H1 (cell line): Measurements from ENCODE around the gene CD38. TPM values are rescaled to one million over a fixed set of nuclear protein-coding genes. Genes with fewer than 3 reads are reported as not detected.

ENCODE experiments used
- CTCF ChIA-PET: fragments of 300-600 bp; sonication (Branson Sonifier 250); formaldehyde crosslinking; loops from one replicate; lab custom pipeline; 2021; ENCODE audit not compliant: partially characterized antibody; lab: Charles Lee
- POLR2A ChIA-PET: fragments of 300-600 bp; sonication (Branson Sonifier 250); formaldehyde crosslinking; loops from one replicate; lab custom pipeline; 2021; ENCODE audit warnings: inconsistent platforms; ENCODE audit not compliant: partially characterized antibody; lab: Charles Lee
- DNase-seq, 2 experiments: peaks; one replicate each; pipeline versions ENCODE4 v3.0.0 to v3.0.0-alpha.2; 2010 to 2022; ENCODE audit warnings: low spot score in 2 of 2, low read depth in 1 of 2, mixed read lengths in 1 of 2
- FAIRE-seq: peaks from 2 replicates; lab custom pipeline; 2011; peaks lifted over from hg19 to GRCh38; lab: Jason Lieb, UNC
- H2AFZ ChIP-seq: 2 replicates; pipeline ENCODE4 v1.8.1; 2012; ENCODE audit warnings: low read length, inconsistent platforms
- H2AK5ac ChIP-seq: 2 replicates; pipeline ENCODE4 v1.6.1; 2013; ENCODE audit warnings: low read depth, low read length
- H2BK120ac ChIP-seq: replicated peaks from 2 replicates; pipeline ENCODE3; 2013; ENCODE audit warnings: low read depth, low read length, inconsistent platforms
- H2BK12ac ChIP-seq: 2 replicates; pipeline ENCODE4 v1.6.1; 2013; ENCODE audit warnings: low read depth, low read length
- H2BK15ac ChIP-seq: 2 replicates; pipeline ENCODE4 v1.6.1; 2013; ENCODE audit warnings: low read length
- H2BK20ac ChIP-seq: 2 replicates; pipeline ENCODE4 v1.6.1; 2013; ENCODE audit warnings: low read length
- H2BK5ac ChIP-seq: 2 replicates; pipeline ENCODE4 v1.6.1; 2013; ENCODE audit warnings: low read depth, low read length
- H3K14ac ChIP-seq: 2 replicates; pipeline ENCODE4 v1.6.1; 2013; ENCODE audit warnings: inconsistent platforms; ENCODE audit not compliant: insufficient read length
- H3K18ac ChIP-seq: 2 replicates; pipeline ENCODE4 v1.6.1; 2013; ENCODE audit warnings: low read length; ENCODE audit errors: extremely low read depth
- H3K23ac ChIP-seq: 2 replicates; pipeline ENCODE4 v1.6.1; 2013; ENCODE audit warnings: inconsistent platforms; ENCODE audit not compliant: insufficient read length
- H3K23me2 ChIP-seq: 2 replicates; pipeline ENCODE4 v1.6.1; 2013; ENCODE audit warnings: low read depth, low read length
- H3K27ac ChIP-seq: 2 replicates; pipeline ENCODE4 v1.6.1; 2011; ENCODE audit warnings: low read depth, low read length, inconsistent platforms
- H3K27me3 ChIP-seq, 4 experiments: replicated peaks in 1 of 4; 1 replicate in 1 of 4; 2 replicates in 3 of 4; pipeline versions ENCODE4 v1.6.1 to v1.8.1; 2011 to 2013; ENCODE audit warnings: low read length in 3 of 4, mild to moderate bottlenecking in 3 of 4, inconsistent platforms in 2 of 4, mixed read lengths in 2 of 4, moderate library complexity in 1 of 4; ENCODE audit not compliant: control insufficient read depth in 3 of 4, insufficient read depth in 3 of 4; ENCODE audit errors: extremely low read depth in 1 of 4
- H3K36me3 ChIP-seq, 4 experiments: 2 replicates each; pipeline versions ENCODE4 v1.6.1 to v1.8.1; 2011 to 2013; ENCODE audit warnings: mild to moderate bottlenecking in 4 of 4, low read length in 3 of 4, moderate library complexity in 2 of 4, control low read depth in 1 of 4, inconsistent platforms in 1 of 4; ENCODE audit not compliant: insufficient read depth in 4 of 4, control insufficient read depth in 2 of 4
- H3K4ac ChIP-seq: replicated peaks from 2 replicates; pipeline ENCODE3; 2013; ENCODE audit warnings: low read length, low read depth, mixed read lengths, inconsistent platforms; ENCODE audit not compliant: insufficient read length
- H3K4me1 ChIP-seq, 4 experiments: replicated peaks in 1 of 4; 1 replicate in 1 of 4; 2 replicates in 3 of 4; pipeline versions ENCODE4 v1.6.1 to v1.8.1; 2011 to 2013; ENCODE audit warnings: low read length in 3 of 4, inconsistent platforms in 2 of 4, mixed read lengths in 1 of 4; ENCODE audit not compliant: insufficient read depth in 4 of 4, control insufficient read depth in 3 of 4
- H3K4me2 ChIP-seq, 2 experiments: 2 replicates each; pipeline versions ENCODE4 v1.6.1 to v1.8.1; 2011 to 2013; ENCODE audit warnings: low read depth in 2 of 2, low read length in 2 of 2, control low read depth in 1 of 2, inconsistent platforms in 1 of 2, mild to moderate bottlenecking in 1 of 2; ENCODE audit not compliant: insufficient read depth in 1 of 2
- H3K4me3 ChIP-seq, 4 experiments: fragments of 200-600, 300-600 bp in 1 of 4; sonication (generic), shearing (Covaris generic), sonication (Bioruptor Twin) in 1 of 4; 2 replicates each; pipeline versions ENCODE4 v1.5.1 to v1.8.1; 2011 to 2016; ENCODE audit warnings: low read length in 4 of 4, low read depth in 3 of 4, control low read depth in 2 of 4, inconsistent platforms in 2 of 4, mild to moderate bottlenecking in 2 of 4, mixed read lengths in 1 of 4, moderate library complexity in 1 of 4; ENCODE audit not compliant: insufficient read depth in 2 of 4; ENCODE audit errors: extremely low read depth in 1 of 4
- H3K56ac ChIP-seq: replicated peaks from 2 replicates; pipeline ENCODE3; 2013; ENCODE audit warnings: low read depth, mild to moderate bottlenecking, mixed read lengths, low read length, inconsistent platforms; ENCODE audit not compliant: insufficient read length
- H3K79me1 ChIP-seq: 2 replicates; pipeline ENCODE4 v1.6.1; 2013; ENCODE audit warnings: low read depth, low read length, control low read depth
- H3K79me2 ChIP-seq, 2 experiments: 2 replicates each; pipeline versions ENCODE4 v1.6.1 to v1.8.1; 2012 to 2013; ENCODE audit warnings: low read length in 2 of 2, mild to moderate bottlenecking in 2 of 2, inconsistent platforms in 1 of 2; ENCODE audit not compliant: insufficient read depth in 2 of 2, control insufficient read depth in 1 of 2
- H3K9ac ChIP-seq, 4 experiments: replicated peaks in 1 of 4; 1 replicate in 1 of 4; 2 replicates in 3 of 4; pipeline versions ENCODE4 v1.6.1 to v1.8.1; 2011 to 2013; ENCODE audit warnings: low read depth in 3 of 4, low read length in 3 of 4, control low read depth in 2 of 4, mild to moderate bottlenecking in 2 of 4, moderate library complexity in 2 of 4, inconsistent platforms in 1 of 4; ENCODE audit errors: extremely low read depth in 1 of 4
- H3K9me3 ChIP-seq, 2 experiments: 2 replicates each; pipeline versions ENCODE4 v1.6.1 to v1.8.1; 2012 to 2013; ENCODE audit warnings: mild to moderate bottlenecking in 2 of 2, moderate library complexity in 2 of 2, control low read depth in 1 of 2, inconsistent platforms in 1 of 2, low read depth in 1 of 2, low read length in 1 of 2, mixed read lengths in 1 of 2; ENCODE audit not compliant: insufficient read depth in 2 of 2
- H4K20me1 ChIP-seq, 2 experiments: replicated peaks in 1 of 2; 2 replicates each; pipeline versions ENCODE3 to v1.8.1; 2011 to 2013; ENCODE audit warnings: inconsistent platforms in 2 of 2, low read length in 2 of 2, mild to moderate bottlenecking in 1 of 2; ENCODE audit not compliant: insufficient read depth in 2 of 2, control insufficient read depth in 1 of 2
- H4K5ac ChIP-seq: 2 replicates; pipeline ENCODE4 v1.6.1; 2013; ENCODE audit warnings: low read length, low read depth, mixed read lengths, inconsistent platforms; ENCODE audit not compliant: insufficient read length
- H4K8ac ChIP-seq: 2 replicates; pipeline ENCODE4 v1.8.0; 2013; ENCODE audit warnings: mild to moderate bottlenecking, moderate library complexity, low read length, inconsistent platforms; ENCODE audit not compliant: insufficient read depth; ENCODE audit errors: extremely low read depth
- H4K91ac ChIP-seq: replicated peaks from 2 replicates; pipeline ENCODE3; 2013; ENCODE audit warnings: low read length, mixed read lengths, inconsistent platforms; ENCODE audit not compliant: insufficient read length
- CBX8 ChIP-seq: fragments of 300-800, 300-1000 bp; sonication (generic); IDR thresholded peaks from 2 replicates; pipeline ENCODE4 v1.7.1; 2016; ENCODE audit warnings: low read depth, low read length, borderline replicate concordance
- HDAC2 ChIP-seq, 2 experiments: fragments of 300-600 bp in 1 of 2; sonication (generic) in 1 of 2; IDR thresholded peaks; 2 replicates each; pipeline ENCODE4 v1.6.1; 2011 to 2012; ENCODE audit warnings: low read depth in 2 of 2, low read length in 2 of 2, mild to moderate bottlenecking in 2 of 2, moderate library complexity in 2 of 2, borderline replicate concordance in 1 of 2, inconsistent platforms in 1 of 2
- HDAC6 ChIP-seq: IDR thresholded peaks from one replicate; pipeline ENCODE4 v1.7.1; 2012; ENCODE audit warnings: low read depth, mild to moderate bottlenecking, inconsistent platforms, low read length, moderate library complexity
- JUND ChIP-seq: IDR thresholded peaks from 2 replicates; pipeline ENCODE4 v1.6.1; 2011; ENCODE audit warnings: mild to moderate bottlenecking, improper control_type of control experiment, low read length
- PHF8 ChIP-seq: fragments of 200-600 bp; sonication (generic); conservative IDR thresholded peaks from 2 replicates; pipeline ENCODE4 v1.7.1; 2012; ENCODE audit warnings: low read depth, mild to moderate bottlenecking, inconsistent platforms, low read length, moderate library complexity
- RAD21 ChIP-seq, 2 experiments: IDR thresholded peaks in 1 of 2; conservative IDR thresholded peaks in 1 of 2; 2 replicates each; pipeline ENCODE4 v1.6.1; 2011; ENCODE audit warnings: low read depth in 2 of 2, low read length in 2 of 2, improper control_type of control experiment in 1 of 2, inconsistent platforms in 1 of 2, mild to moderate bottlenecking in 1 of 2, moderate library complexity in 1 of 2
- SIN3A ChIP-seq, 2 experiments: IDR thresholded peaks in 1 of 2; conservative IDR thresholded peaks in 1 of 2; 2 replicates each; pipeline ENCODE4 v1.6.1; 2011 to 2012; ENCODE audit warnings: low read length in 2 of 2, improper control_type of control experiment in 1 of 2, low read depth in 1 of 2, mild to moderate bottlenecking in 1 of 2
- SIX5 ChIP-seq: IDR thresholded peaks from 2 replicates; pipeline ENCODE4 v1.6.1; 2011; ENCODE audit warnings: mild to moderate bottlenecking, low read depth, low read length
- SP4 ChIP-seq: IDR thresholded peaks from 2 replicates; pipeline ENCODE4 v1.6.1; 2012; ENCODE audit warnings: low read length, inconsistent platforms
- ZNF274 ChIP-seq: IDR thresholded peaks from 2 replicates; pipeline ENCODE4 v1.7.0; 2012; ENCODE audit warnings: low read length, borderline replicate concordance; ENCODE audit errors: extremely low read depth
- WGBS, 2 experiments: shearing (Covaris generic) in 1 of 2; methylation state at CpG; one replicate each; pipeline versions ENCODE4 v1.1.6 to v1.1.7; 2013 to 2015; ENCODE audit warnings: low lambda C conversion rate in 2 of 2, mixed read lengths in 2 of 2, inconsistent platforms in 1 of 2, low coverage in 1 of 2, missing lambda C conversion rate in 1 of 2; ENCODE audit not compliant: insufficient replicate concordance in 2 of 2, insufficient coverage in 1 of 2, insufficient read length in 1 of 2; ENCODE audit errors: extremely low coverage in 1 of 2, missing lambda C conversion rate in 1 of 2; 5-methylcytosine and 5-hydroxymethylcytosine counted together
- polyA plus RNA-seq, 7 experiments: library from polyadenylated mRNA; depleted of rRNA in 3 of 7; stranded (reverse) in 5 of 7; unstranded in 2 of 7; fragments of >200 nt in 5 of 7; fragments of 200-250 nt in 2 of 7; gene quantifications; 1 replicate in 5 of 7; 2 replicates in 1 of 7; 4 replicates in 1 of 7; pipeline versions ENCODE4 v1.2.1 to v1.2.3, GENCODE V29; 2011 to 2013; ENCODE audit warnings: missing spikeins in 2 of 7, mixed read lengths in 2 of 7
- total RNA-seq: library from RNA; stranded (reverse); fragmentation: NEBNext Ultra II Directional; extraction: Animal tissue kit (Norgen Biotek cat#: 25700); gene quantifications from 2 replicates; pipeline ENCODE4 v1.2.1, GENCODE V29; 2021
- TF ChIP-seq, protein P1 (sequence below): IDR thresholded peaks from 2 replicates; pipeline ENCODE4 v1.6.1; 2011; ENCODE audit warnings: low read depth, mild to moderate bottlenecking, low read length; ENCODE audit not compliant: insufficient read depth

CD38 gene
- total and polyA plus RNA-seq, 2 of the 8 experiments (the other 6 are each of a cell fraction or from before 2014, with no cell fraction given), result 0.14 to 0.24 TPM

DNA sequence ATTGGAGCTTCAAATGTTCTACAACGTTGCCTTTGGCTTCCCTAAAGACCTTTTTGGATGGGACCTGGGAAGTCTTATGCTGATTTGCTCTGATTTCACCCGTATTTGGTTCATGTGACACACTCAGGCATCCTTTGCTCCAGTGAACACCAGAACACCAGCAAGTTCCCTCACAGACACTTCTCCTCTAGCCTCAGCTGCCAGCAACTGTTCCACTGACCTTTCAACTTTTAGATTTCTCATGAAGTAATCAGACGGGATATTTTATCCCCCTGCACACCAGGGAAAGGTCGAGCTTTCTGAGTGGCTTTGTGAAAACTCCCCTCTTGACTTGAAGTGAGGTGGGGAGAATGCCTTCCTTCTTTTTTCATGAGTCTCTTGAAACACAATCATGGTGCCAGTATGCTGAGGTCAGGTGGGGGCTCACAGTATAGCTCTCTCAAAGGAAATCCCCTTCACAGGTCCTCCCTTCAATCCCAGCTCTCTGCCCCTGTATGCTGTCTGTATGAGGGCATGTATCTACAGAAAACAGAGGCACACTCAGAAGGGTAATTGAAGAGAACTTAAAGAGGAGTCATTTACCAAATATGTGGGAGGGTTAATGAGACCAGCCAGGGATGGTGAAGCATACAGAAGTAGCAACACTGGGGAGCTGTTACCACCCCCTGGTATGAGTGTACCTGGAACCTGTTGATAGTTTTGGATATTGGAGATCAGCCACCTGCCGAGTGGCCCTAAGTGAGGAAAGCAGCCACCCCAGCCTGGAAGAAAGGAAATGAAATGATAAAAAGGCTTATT is 97.7 kb downstream of the CD38 start:
- Histone ChIP-seq H3K27me3 (no peaks in the 10 kb centered on the region), H2AFZ (no peak overlapping the region), H3K14ac (no peak overlapping the region), H4K5ac (no peak overlapping the region), H3K23ac (no peak overlapping the region), H2BK120ac (no peak overlapping the region), H3K4me2 (no peak overlapping the region), H4K20me1 (no peaks in the 10 kb centered on the region), H3K36me3 (no peaks in the 10 kb centered on the region), H3K9me3 (peaks cover 3 to 5% of the 10 kb centered on the region in 2 experiments; a peak in 3 of 4 replicates), H3K79me1 (no peaks in the 10 kb centered on the region), H3K4ac (no peak overlapping the region), H2BK20ac (no peak overlapping the region), H3K56ac (no peak overlapping the region), H3K4me3 (no peak overlapping the region), H2BK5ac (no peak overlapping the region), H4K8ac (no peak overlapping the region), H2BK12ac (no peak overlapping the region), H3K79me2 (no peaks in the 10 kb centered on the region), H3K23me2 (no peaks in the 10 kb centered on the region), H3K4me1 (no peaks in the 10 kb centered on the region), H4K91ac (no peak overlapping the region), H2BK15ac (no peak overlapping the region), H2AK5ac (no peak overlapping the region), H3K27ac (no peak overlapping the region), H3K9ac (no peak overlapping the region), H3K18ac (no peak overlapping the region)
- WGBS, 2 experiments, result 88% methylated on average over 5 of the region's 5 CpGs; no CpG with 5 or more reads in 1 of the 2 experiments
- CTCF ChIA-PET, result interaction anchor here (0.6 to 3.0 kb wide), 12 partner anchors 21 to 389 kb away, joined by 3 to 15 read pairs (median 3); no protein-coding TSS in a partner anchor
- POLR2A ChIA-PET, result no interaction called here
- DNase-seq (no peak), FAIRE-seq (no peak)
- TF ChIP-seq, protein P1, sequence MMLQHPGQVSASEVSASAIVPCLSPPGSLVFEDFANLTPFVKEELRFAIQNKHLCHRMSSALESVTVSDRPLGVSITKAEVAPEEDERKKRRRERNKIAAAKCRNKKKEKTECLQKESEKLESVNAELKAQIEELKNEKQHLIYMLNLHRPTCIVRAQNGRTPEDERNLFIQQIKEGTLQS, result no peak
- TF ChIP-seq ZNF274, result no peak
- no peak for TF ChIP-seq SIN3A (conservative IDR thresholded peaks at IDR 0.05 in 1 of 2, IDR thresholded peaks at IDR 0.05 in 1 of 2; ENCODE audit: low read depth in 1 of 2, low read length in 2 of 2)
- no peak for TF ChIP-seq SP4
- no peak for TF ChIP-seq CBX8
- TF ChIP-seq RAD21 (IDR thresholded peaks at IDR 0.05 in 1 of 2, conservative IDR thresholded peaks at IDR 0.05 in 1 of 2; ENCODE audit: low read depth in 2 of 2, low read length in 2 of 2), result no peak
- TF ChIP-seq PHF8, result no peak
- TF ChIP-seq SIX5, result no peak
- TF ChIP-seq HDAC2 (IDR thresholded peaks at IDR 0.05; ENCODE audit: borderline replicate concordance in 1 of 2, low read depth in 2 of 2, low read length in 2 of 2), result no peak
- TF ChIP-seq JUND, result no peak
- TF ChIP-seq HDAC6, result no peak
